ENCODE data around the gene COL7A1.

Gene COL7A1

GRCh38 chr3:48581621-48582481 lies 13.3 kb downstream of the COL7A1 start:
- no peaks in the 10 kb centered on the region for H3K79me2 ChIP-seq (ENCODE audit: insufficient read depth, low read length)
- no peak overlapping the region for H3K4me3 ChIP-seq (ENCODE audit: low read depth in 1 of 2, low read length in 2 of 2)
- no peaks in the 10 kb centered on the region for H3K27me3 ChIP-seq (ENCODE audit: insufficient read depth, low read length, poor library complexity)
- no peak overlapping the region for H3K4me2 ChIP-seq (ENCODE audit: insufficient read depth, low read length)
- H3K27ac ChIP-seq (ENCODE audit: low read length): no peak overlapping the region
- no peak for TF ChIP-seq CTCF (IDR thresholded peaks at IDR 0.05; ENCODE audit: borderline replicate concordance, extremely low read depth, low read length, poor library complexity, severe bottlenecking)
- TF ChIP-seq EZH2 (IDR thresholded peaks at IDR 0.05; ENCODE audit: borderline replicate concordance, low read depth, low read length, severe bottlenecking): no peak
- ATAC-seq (ENCODE audit: insufficient read depth, low read depth) (no peak), DNase-seq (no peak)
- 0 out of 2 replicates have a peak, but pooled peaks cover 2% of the 10 kb centered on the region for H4K20me1 ChIP-seq (ENCODE audit: insufficient read depth, low read length)
- no peaks in the 10 kb centered on the region for H3K36me3 ChIP-seq (ENCODE audit: insufficient read depth, low read length)
- H2AFZ ChIP-seq (ENCODE audit: low read depth, low read length): no peak overlapping the region
- no peaks in the 10 kb centered on the region for H3K9me3 ChIP-seq (ENCODE audit: insufficient read depth, low read length, severe bottlenecking)
- H3K4me1 ChIP-seq (ENCODE audit: insufficient read depth, low read length): no peaks in the 10 kb centered on the region
- no peak overlapping the region for H3K9ac ChIP-seq (ENCODE audit: low read depth, low read length)

GRCh38 chr3:48576647-48577046 lies 18.5 kb downstream of the COL7A1 start:
- Histone ChIP-seq H2AFZ (ENCODE audit: low read depth, low read length) (no peak overlapping the region), H3K36me3 (ENCODE audit: insufficient read depth, low read length) (no peaks in the 10 kb centered on the region), H3K4me3 (ENCODE audit: low read depth in 1 of 2, low read length in 2 of 2) (no peak overlapping the region), H3K27me3 (ENCODE audit: insufficient read depth, low read length, poor library complexity) (no peaks in the 10 kb centered on the region), H3K4me2 (ENCODE audit: insufficient read depth, low read length) (no peak overlapping the region), H4K20me1 (ENCODE audit: insufficient read depth, low read length) (0 out of 2 replicates have a peak, but pooled peaks cover 2% of the 10 kb centered on the region), H3K4me1 (ENCODE audit: insufficient read depth, low read length) (no peaks in the 10 kb centered on the region), H3K27ac (ENCODE audit: low read length) (no peak overlapping the region), H3K9ac (ENCODE audit: low read depth, low read length) (no peak overlapping the region), H3K9me3 (ENCODE audit: insufficient read depth, low read length, severe bottlenecking) (no peaks in the 10 kb centered on the region), H3K79me2 (ENCODE audit: insufficient read depth, low read length) (no peaks in the 10 kb centered on the region)
- TF ChIP-seq CTCF (IDR thresholded peaks at IDR 0.05; ENCODE audit: borderline replicate concordance, extremely low read depth, low read length, poor library complexity, severe bottlenecking) (no peak), EZH2 (IDR thresholded peaks at IDR 0.05; ENCODE audit: borderline replicate concordance, low read depth, low read length, severe bottlenecking) (no peak)
- DNase-seq (no peak), ATAC-seq (ENCODE audit: insufficient read depth, low read depth) (no peak)

GRCh38 chr3:48575366-48575765 lies 19.8 kb downstream of the COL7A1 start:
- H3K4me3 ChIP-seq (ENCODE audit: low read depth in 1 of 2, low read length in 2 of 2): no peak overlapping the region
- H3K36me3 ChIP-seq (ENCODE audit: insufficient read depth, low read length): no peaks in the 10 kb centered on the region
- no peak for ATAC-seq (ENCODE audit: insufficient read depth, low read depth)
- H3K9ac ChIP-seq (ENCODE audit: low read depth, low read length): no peak overlapping the region
- no peaks in the 10 kb centered on the region for H3K4me1 ChIP-seq (ENCODE audit: insufficient read depth, low read length)
- no peaks in the 10 kb centered on the region for H3K27me3 ChIP-seq (ENCODE audit: insufficient read depth, low read length, poor library complexity)
- TF ChIP-seq CTCF (IDR thresholded peaks at IDR 0.05; ENCODE audit: borderline replicate concordance, extremely low read depth, low read length, poor library complexity, severe bottlenecking): no peak
- no peak for TF ChIP-seq EZH2 (IDR thresholded peaks at IDR 0.05; ENCODE audit: borderline replicate concordance, low read depth, low read length, severe bottlenecking)
- DNase-seq: no peak
- H3K9me3 ChIP-seq (ENCODE audit: insufficient read depth, low read length, severe bottlenecking): no peaks in the 10 kb centered on the region
- no peak overlapping the region for H3K4me2 ChIP-seq (ENCODE audit: insufficient read depth, low read length)
- 0 out of 2 replicates have a peak, but pooled peaks cover 2% of the 10 kb centered on the region for H4K20me1 ChIP-seq (ENCODE audit: insufficient read depth, low read length)
- no peak overlapping the region for H3K27ac ChIP-seq (ENCODE audit: low read length)
- no peak overlapping the region for H2AFZ ChIP-seq (ENCODE audit: low read depth, low read length)
- H3K79me2 ChIP-seq (ENCODE audit: insufficient read depth, low read length): no peaks in the 10 kb centered on the region
